Type B pancreatic cell (in vitro differentiated cells): ENCODE data around the gene NPAS3. TPM values are rescaled to one million over a fixed set of nuclear protein-coding genes. Genes with fewer than 3 reads are reported as not detected.

Experiments used
- DNase-seq: peaks from one replicate; pipeline ENCODE4 v3.0.0; 2021; ENCODE audit warnings: mixed read lengths; ENCODE audit not compliant: unreplicated experiment; ENCODE audit errors: extremely low spot score
- H3K27ac Mint-ChIP-seq: 2 replicates; pipeline ENCODE4 v1.8.0; 2021; ENCODE audit warnings: mild to moderate bottlenecking, mixed read lengths
- H3K27me3 Mint-ChIP-seq: 2 replicates; pipeline ENCODE4 v1.8.0; 2021; ENCODE audit warnings: mixed read lengths
- H3K36me3 Mint-ChIP-seq: 2 replicates; pipeline ENCODE4 v1.8.0; 2021; ENCODE audit warnings: mixed read lengths
- H3K4me1 Mint-ChIP-seq: one replicate; pipeline ENCODE4 v1.8.0; 2021; ENCODE audit warnings: mixed read lengths; ENCODE audit not compliant: unreplicated experiment
- H3K4me3 Mint-ChIP-seq: 2 replicates; pipeline ENCODE4 v1.8.0; 2021; ENCODE audit warnings: mild to moderate bottlenecking, mixed read lengths
- H3K9me3 Mint-ChIP-seq: 2 replicates; pipeline ENCODE4 v1.8.0; 2021; ENCODE audit warnings: mixed read lengths
- total RNA-seq: library from RNA; stranded (reverse); gene quantifications from 2 replicates; pipeline ENCODE4 v1.2.1, GENCODE V29; 2021; ENCODE audit warnings: low replicate concordance
- TF ChIP-seq, protein P1 (sequence below): fragments of 200-600 bp; sonication (generic); conservative IDR thresholded peaks from 2 replicates; pipeline ENCODE4 v1.5.0; 2021; ENCODE audit warnings: antibody characterized with exemption, mild to moderate bottlenecking

Gene NPAS3
- total RNA-seq, 1 donor from 2014 or later, result 8.7 TPM

DNA sequence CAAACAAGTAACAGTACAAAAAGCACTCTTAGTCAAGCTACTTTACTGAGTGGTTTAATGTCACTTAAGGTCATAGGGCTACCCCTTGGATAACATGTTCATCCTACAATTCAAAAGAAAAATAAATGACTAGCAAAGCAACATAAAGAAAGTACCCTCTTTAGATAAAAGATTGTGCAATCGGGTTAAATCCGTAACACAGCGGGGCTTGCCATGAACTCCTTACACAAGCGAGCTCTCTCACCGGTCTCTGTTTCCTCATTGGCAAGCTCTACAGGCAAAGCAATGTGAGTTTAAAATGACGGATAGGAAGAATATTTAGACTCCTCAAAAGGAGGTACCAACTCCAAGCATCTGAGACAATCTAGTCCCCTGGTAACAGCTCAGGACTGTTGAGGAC, 871.6 kb downstream of the NPAS3 start:
- Mint-ChIP-seq H3K4me1 (peaks cover 5% of the 10 kb centered on the region), H3K27me3 (peaks cover 12% of the 10 kb centered on the region), H3K27ac (no peak overlapping the region), H3K9me3 (peaks cover 5% of the 10 kb centered on the region), H3K4me3 (no peak overlapping the region), H3K36me3 (no peaks in the 10 kb centered on the region)
- TF ChIP-seq, protein P1, sequence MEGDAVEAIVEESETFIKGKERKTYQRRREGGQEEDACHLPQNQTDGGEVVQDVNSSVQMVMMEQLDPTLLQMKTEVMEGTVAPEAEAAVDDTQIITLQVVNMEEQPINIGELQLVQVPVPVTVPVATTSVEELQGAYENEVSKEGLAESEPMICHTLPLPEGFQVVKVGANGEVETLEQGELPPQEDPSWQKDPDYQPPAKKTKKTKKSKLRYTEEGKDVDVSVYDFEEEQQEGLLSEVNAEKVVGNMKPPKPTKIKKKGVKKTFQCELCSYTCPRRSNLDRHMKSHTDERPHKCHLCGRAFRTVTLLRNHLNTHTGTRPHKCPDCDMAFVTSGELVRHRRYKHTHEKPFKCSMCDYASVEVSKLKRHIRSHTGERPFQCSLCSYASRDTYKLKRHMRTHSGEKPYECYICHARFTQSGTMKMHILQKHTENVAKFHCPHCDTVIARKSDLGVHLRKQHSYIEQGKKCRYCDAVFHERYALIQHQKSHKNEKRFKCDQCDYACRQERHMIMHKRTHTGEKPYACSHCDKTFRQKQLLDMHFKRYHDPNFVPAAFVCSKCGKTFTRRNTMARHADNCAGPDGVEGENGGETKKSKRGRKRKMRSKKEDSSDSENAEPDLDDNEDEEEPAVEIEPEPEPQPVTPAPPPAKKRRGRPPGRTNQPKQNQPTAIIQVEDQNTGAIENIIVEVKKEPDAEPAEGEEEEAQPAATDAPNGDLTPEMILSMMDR, result no peak
- no peak for DNase-seq

DNA sequence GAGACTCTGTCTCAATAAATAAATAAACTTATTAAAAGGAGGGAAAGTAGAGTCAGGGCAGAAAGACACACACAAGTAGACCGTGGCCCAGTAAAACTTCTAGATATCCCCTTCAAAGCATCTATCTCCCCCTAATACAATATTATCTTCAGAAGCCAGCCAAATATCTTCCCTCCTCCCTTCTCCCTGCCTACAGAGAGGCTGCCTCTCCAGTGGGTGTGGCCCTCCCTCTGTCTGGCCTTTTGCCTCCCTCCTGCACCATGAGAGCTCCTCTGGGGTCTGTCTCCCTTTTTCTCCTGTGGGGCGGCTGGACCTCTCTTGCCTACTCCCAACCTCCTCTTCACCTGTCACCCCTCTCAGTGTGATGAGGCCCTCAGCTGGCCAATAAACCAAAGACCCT, 873.0 kb downstream of the NPAS3 start:
- H3K36me3 Mint-ChIP-seq, result no peaks in the 10 kb centered on the region
- DNase-seq, result no peak
- no peak overlapping the region for H3K4me3 Mint-ChIP-seq
- peaks cover 5% of the 10 kb centered on the region for H3K9me3 Mint-ChIP-seq
- peaks cover 15% of the 10 kb centered on the region for H3K27me3 Mint-ChIP-seq
- H3K27ac Mint-ChIP-seq, result no peak overlapping the region
- TF ChIP-seq, protein P1, result no peak
- H3K4me1 Mint-ChIP-seq, result peaks cover 5% of the 10 kb centered on the region

DNA sequence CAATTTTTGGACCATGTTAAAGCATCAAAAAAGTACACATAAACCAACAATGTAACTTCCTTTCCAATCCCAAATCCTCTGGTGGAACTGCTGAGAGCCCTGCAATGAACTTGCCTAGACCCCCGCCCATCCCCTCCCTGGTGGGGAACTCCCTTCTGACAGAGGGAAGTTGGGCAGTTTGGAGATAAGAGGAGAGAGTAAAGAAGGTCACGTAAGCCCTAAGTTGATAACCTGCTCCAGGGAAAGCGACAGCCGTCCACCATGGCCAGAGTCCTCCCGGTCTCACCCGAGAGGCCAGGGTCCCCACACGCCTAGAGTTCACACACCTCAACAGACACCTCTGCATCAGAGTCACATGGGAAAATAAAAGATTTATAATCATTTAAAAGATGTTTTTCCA, 873.5 kb downstream of the NPAS3 start:
- Mint-ChIP-seq H3K4me3 (no peak overlapping the region), H3K36me3 (no peaks in the 10 kb centered on the region), H3K9me3 (peaks cover 5% of the 10 kb centered on the region), H3K27ac (no peak overlapping the region), H3K4me1 (peaks cover 5% of the 10 kb centered on the region), H3K27me3 (peaks cover 15% of the 10 kb centered on the region)
- no peak for DNase-seq
- TF ChIP-seq, protein P1, result no peak

DNA sequence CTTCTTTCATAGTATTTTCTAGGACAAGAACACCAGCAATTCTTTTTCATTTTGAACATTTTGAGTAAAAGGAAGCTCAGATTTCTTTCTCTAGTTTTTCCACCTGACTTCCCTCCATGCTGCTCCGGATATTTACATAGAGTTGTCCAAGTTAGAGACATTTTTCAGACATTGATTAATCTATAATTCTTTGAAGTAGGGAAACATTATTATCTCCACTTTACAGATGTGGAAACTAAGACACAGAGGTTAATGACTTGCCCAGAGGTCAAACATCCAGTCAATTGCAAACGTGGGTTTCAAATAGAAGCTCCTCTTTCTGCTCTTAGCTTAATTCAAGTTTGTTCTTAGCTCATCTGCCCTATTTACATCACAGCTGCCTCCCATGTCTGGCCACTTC, 873.9 kb downstream of the NPAS3 start:
- Mint-ChIP-seq H3K4me1 (peaks cover 5% of the 10 kb centered on the region), H3K4me3 (no peak overlapping the region), H3K27ac (no peak overlapping the region), H3K36me3 (no peaks in the 10 kb centered on the region), H3K27me3 (peaks cover 15% of the 10 kb centered on the region), H3K9me3 (peaks cover 5% of the 10 kb centered on the region)
- TF ChIP-seq, protein P1, result no peak
- no peak for DNase-seq

DNA sequence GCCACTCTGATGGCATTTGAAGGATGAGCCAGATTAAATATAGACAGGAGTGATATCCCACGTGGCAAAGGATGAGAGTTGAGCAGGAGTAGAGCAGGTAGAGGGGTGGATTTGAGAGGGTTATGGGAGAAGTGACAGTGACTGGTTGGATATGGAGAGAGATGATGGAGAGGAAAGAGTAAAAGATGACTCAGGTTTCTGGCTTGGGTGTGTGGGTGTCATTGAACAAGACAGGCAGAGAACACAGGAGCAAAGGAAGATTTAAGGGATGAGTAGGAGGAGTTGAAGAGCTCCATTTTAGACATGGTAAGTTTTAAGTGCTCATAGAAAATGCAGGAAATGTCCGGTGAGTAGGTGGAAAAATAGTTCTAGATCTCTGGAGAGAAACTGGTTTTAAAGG, 875.3 kb downstream of the NPAS3 start:
- TF ChIP-seq, protein P1, result no peak
- H3K9me3 Mint-ChIP-seq, result peaks cover 5% of the 10 kb centered on the region
- no peaks in the 10 kb centered on the region for H3K36me3 Mint-ChIP-seq
- H3K4me3 Mint-ChIP-seq, result no peak overlapping the region
- H3K27me3 Mint-ChIP-seq, result peaks cover 15% of the 10 kb centered on the region
- no peak for DNase-seq
- H3K4me1 Mint-ChIP-seq, result peaks cover 5% of the 10 kb centered on the region
- H3K27ac Mint-ChIP-seq, result no peak overlapping the region
